HepG2 (cell line): ENCODE results near the gene PLK3. TPM values are rescaled to one million over a fixed set of nuclear protein-coding genes. Genes with fewer than 3 reads are reported as not detected.
A peak's percentile ranks its signal among the peaks of the same experiment; 100 is the strongest.

ENCODE experiments used
- GFI1 ChIP-seq: sonication (generic); formaldehyde crosslinking; IDR thresholded peaks from 2 replicates; pipeline ENCODE4 v1.5.0; 2020; ENCODE audit warnings: missing genetic modification reagents, mild to moderate bottlenecking, borderline replicate concordance
- HNF4G ChIP-seq, 2 experiments: sonication (generic) in 1 of 2; formaldehyde crosslinking in 1 of 2; IDR thresholded peaks; 2 replicates each; pipeline versions ENCODE4 v1.4.0 to v1.6.1; 2011 to 2020; ENCODE audit warnings: borderline replicate concordance in 2 of 2, low read depth in 2 of 2, mild to moderate bottlenecking in 2 of 2, low read length in 1 of 2, missing genetic modification reagents in 1 of 2, moderate library complexity in 1 of 2
- HNRNPLL ChIP-seq: fragments of 200-400 bp; formaldehyde crosslinking; IDR thresholded peaks from 2 replicates; pipeline ENCODE4 v1.6.1; 2017; ENCODE audit warnings: mild to moderate bottlenecking, low read depth, low read length; ENCODE audit not compliant: poor library complexity, severe bottlenecking
- KLF16 ChIP-seq, 2 experiments: sonication (generic) in 1 of 2; formaldehyde crosslinking in 1 of 2; IDR thresholded peaks; 2 replicates each; pipeline versions ENCODE4 v1.6.1 to v1.8.0; 2016 to 2023; ENCODE audit warnings: missing genetic modification reagents in 2 of 2, missing compliant biosample characterization in 1 of 2
- MAF1 ChIP-seq: sonication (generic); formaldehyde crosslinking; IDR thresholded peaks from 2 replicates; pipeline ENCODE4 v1.5.0; 2020; ENCODE audit warnings: missing genetic modification reagents, borderline replicate concordance
- PRDM10 ChIP-seq: sonication (generic); formaldehyde crosslinking; IDR thresholded peaks from 2 replicates; pipeline ENCODE4 v1.4.0; 2020; ENCODE audit warnings: low read depth, missing genetic modification reagents
- RFXANK ChIP-seq: IDR thresholded peaks from 2 replicates; pipeline ENCODE4 v1.6.1; 2016
- SALL1 ChIP-seq: sonication (generic); formaldehyde crosslinking; IDR thresholded peaks from 2 replicates; pipeline ENCODE4 v1.8.0; 2022; ENCODE audit warnings: mild to moderate bottlenecking, missing genetic modification reagents
- TBX3 ChIP-seq: fragments of 450-650 bp; IDR thresholded peaks from 2 replicates; pipeline ENCODE4 v1.6.1; 2017; ENCODE audit warnings: antibody characterized with exemption, mild to moderate bottlenecking, inconsistent platforms, borderline replicate concordance
- TCF12 ChIP-seq, 2 experiments: fragments of 450-650 bp in 1 of 2; sonication (generic) in 1 of 2; formaldehyde crosslinking in 1 of 2; IDR thresholded peaks; 2 replicates each; pipeline versions ENCODE4 v1.6.1 to v1.8.0; 2017 to 2022; ENCODE audit warnings: antibody characterized with exemption in 1 of 2, mild to moderate bottlenecking in 1 of 2, missing genetic modification reagents in 1 of 2, moderate library complexity in 1 of 2
- ZNF556 ChIP-seq: sonication (generic); formaldehyde crosslinking; IDR thresholded peaks from 2 replicates; pipeline ENCODE4 v1.4.0; 2020; ENCODE audit warnings: mild to moderate bottlenecking, missing genetic modification reagents, borderline replicate concordance
- ZNF597 ChIP-seq: sonication (generic); formaldehyde crosslinking; IDR thresholded peaks from 2 replicates; pipeline ENCODE4 v1.5.0; 2020; ENCODE audit warnings: missing genetic modification reagents
- ZNF615 ChIP-seq: sonication (generic); formaldehyde crosslinking; IDR thresholded peaks from 2 replicates; pipeline ENCODE4 v1.5.0; 2020; ENCODE audit warnings: mild to moderate bottlenecking, missing genetic modification reagents, borderline replicate concordance
- ZNF768 ChIP-seq: sonication (generic); formaldehyde crosslinking; IDR thresholded peaks from 2 replicates; pipeline ENCODE4 v1.4.0; 2020; ENCODE audit warnings: missing genetic modification reagents
- polyA plus RNA-seq, 8 experiments: library from polyadenylated mRNA; depleted of rRNA in 3 of 8; stranded (reverse) in 7 of 8; unstranded in 1 of 8; fragments of >200 nt; fragmentation: Illumina TruSeq in 4 of 8; extraction: Trizol in 4 of 8; gene quantifications; 2 replicates each; pipeline versions ENCODE4 v1.2.1 to v1.2.3, GENCODE V29; 2011 to 2016; ENCODE audit warnings: low read depth in 4 of 8, missing spikeins in 1 of 8, mixed read lengths in 1 of 8; ENCODE audit not compliant: insufficient read depth in 1 of 8
- total RNA-seq, 5 experiments: library from RNA; depleted of rRNA; stranded (reverse); fragments of >200 nt; fragmentation: Illumina TruSeq; extraction: Trizol; gene quantifications; 2 replicates each; pipeline ENCODE4 v1.2.3, GENCODE V29; 2016; ENCODE audit warnings: low read depth in 1 of 5
- TF ChIP-seq, protein P1 (sequence below): sonication (generic); formaldehyde crosslinking; conservative IDR thresholded peaks from 2 replicates; pipeline ENCODE4 v1.4.0; 2020; ENCODE audit warnings: missing genetic modification reagents
- TF ChIP-seq, protein P2 (sequence below), 2 experiments: sonication (generic) in 1 of 2; formaldehyde crosslinking in 1 of 2; IDR thresholded peaks; 2 replicates each; pipeline versions ENCODE4 v1.4.0 to v1.6.1; 2018 to 2020; ENCODE audit warnings: missing genetic modification reagents in 2 of 2, borderline replicate concordance in 1 of 2, low read depth in 1 of 2, mild to moderate bottlenecking in 1 of 2, missing biosample characterization in 1 of 2

The PLK3 gene
- total and polyA plus RNA-seq, 2 of the 13 experiments (the other 11 are each of a cell fraction or from before 2014, with no cell fraction given): 9.8 to 16.9 TPM

DNA sequence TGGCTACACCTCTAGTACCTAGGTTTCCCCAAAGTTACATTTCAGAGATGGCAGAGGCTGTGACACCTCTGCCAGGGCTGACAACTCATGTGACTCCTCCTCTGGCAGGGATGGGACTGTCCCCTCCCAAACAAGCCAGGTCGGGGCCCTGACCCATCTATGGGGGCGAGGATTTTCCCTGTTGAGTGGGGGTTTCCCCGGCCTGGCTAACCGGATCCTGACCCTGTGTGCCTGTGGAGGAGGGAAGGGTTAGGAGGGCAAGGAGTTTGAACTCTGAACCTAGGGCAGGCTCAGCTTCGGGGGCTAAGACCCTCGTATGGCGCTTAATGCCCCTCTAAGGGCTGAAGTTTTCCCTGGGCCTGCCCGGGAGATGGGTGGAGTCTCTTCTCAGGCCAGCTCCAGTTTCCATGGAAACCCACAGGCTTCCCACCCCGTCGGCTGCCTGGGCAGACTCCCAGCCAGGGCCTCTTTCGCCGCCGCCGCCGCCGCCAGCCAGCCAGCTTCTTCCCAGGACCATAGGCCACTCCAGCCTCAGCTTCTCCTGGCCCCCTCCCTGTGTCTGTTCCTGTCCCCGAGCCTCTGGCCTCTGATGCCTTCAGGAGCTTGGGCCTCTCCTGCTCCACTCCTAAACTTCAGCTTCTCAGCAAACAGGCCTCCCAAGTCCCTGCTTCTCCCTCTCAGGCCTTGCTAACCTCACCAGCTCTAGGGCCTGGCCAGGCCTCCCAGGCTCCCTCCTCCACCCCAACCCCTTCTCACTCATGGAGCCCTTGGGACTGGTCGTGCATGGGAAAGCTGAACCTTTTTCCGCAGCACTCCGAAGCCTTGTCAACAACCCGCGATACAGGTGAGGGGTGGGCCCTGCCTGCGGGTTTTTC, 8.1 kb downstream of the PLK3 start, which contains the start of gene BTBD19 (continued):
- TF ChIP-seq, protein P1, sequence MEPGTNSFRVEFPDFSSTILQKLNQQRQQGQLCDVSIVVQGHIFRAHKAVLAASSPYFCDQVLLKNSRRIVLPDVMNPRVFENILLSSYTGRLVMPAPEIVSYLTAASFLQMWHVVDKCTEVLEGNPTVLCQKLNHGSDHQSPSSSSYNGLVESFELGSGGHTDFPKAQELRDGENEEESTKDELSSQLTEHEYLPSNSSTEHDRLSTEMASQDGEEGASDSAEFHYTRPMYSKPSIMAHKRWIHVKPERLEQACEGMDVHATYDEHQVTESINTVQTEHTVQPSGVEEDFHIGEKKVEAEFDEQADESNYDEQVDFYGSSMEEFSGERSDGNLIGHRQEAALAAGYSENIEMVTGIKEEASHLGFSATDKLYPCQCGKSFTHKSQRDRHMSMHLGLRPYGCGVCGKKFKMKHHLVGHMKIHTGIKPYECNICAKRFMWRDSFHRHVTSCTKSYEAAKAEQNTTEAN (CRISPR knock-in tag): 0 out of 2 replicates have a peak, but pooled peaks have one; percentile 23
- TF ChIP-seq TCF12 (IDR thresholded peaks at IDR 0.05): no peak
- no peak for TF ChIP-seq TCF12 (CRISPR knock-in tag; IDR thresholded peaks at IDR 0.05)
- TF ChIP-seq MAF1 (CRISPR knock-in tag): no peak
- TF ChIP-seq TBX3: peak; percentile 37; the same call in 1 of the 2 replicates
- TF ChIP-seq RFXANK: no peak
- TF ChIP-seq ZNF615 (CRISPR knock-in tag): 0 out of 2 replicates have a peak, but pooled peaks have one; percentile 67
- TF ChIP-seq PRDM10 (CRISPR knock-in tag): peak; percentile 75
- peak; percentile 2 for TF ChIP-seq SALL1 (CRISPR knock-in tag)
- 0 out of 2 replicates have a peak, but pooled peaks have one; percentile 13 for TF ChIP-seq ZNF556 (CRISPR knock-in tag)
- TF ChIP-seq ZNF597 (CRISPR knock-in tag): peak; percentile 19; the same call in 1 of the 2 replicates
- TF ChIP-seq ZNF768 (CRISPR knock-in tag): peak; percentile 39; the same call in 1 of the 2 replicates
- no peak for TF ChIP-seq KLF16 (CRISPR knock-in tag; IDR thresholded peaks at IDR 0.05)
- no peak for TF ChIP-seq HNRNPLL
- TF ChIP-seq HNF4G (IDR thresholded peaks at IDR 0.05; ENCODE audit: borderline replicate concordance, low read depth, low read length): 0 out of 2 replicates have a peak, but pooled peaks have one; percentile 7
- TF ChIP-seq HNF4G (CRISPR knock-in tag; IDR thresholded peaks at IDR 0.05; ENCODE audit: borderline replicate concordance, low read depth): no peak; the same call in 1 of the 2 replicates
- TF ChIP-seq, protein P2, sequence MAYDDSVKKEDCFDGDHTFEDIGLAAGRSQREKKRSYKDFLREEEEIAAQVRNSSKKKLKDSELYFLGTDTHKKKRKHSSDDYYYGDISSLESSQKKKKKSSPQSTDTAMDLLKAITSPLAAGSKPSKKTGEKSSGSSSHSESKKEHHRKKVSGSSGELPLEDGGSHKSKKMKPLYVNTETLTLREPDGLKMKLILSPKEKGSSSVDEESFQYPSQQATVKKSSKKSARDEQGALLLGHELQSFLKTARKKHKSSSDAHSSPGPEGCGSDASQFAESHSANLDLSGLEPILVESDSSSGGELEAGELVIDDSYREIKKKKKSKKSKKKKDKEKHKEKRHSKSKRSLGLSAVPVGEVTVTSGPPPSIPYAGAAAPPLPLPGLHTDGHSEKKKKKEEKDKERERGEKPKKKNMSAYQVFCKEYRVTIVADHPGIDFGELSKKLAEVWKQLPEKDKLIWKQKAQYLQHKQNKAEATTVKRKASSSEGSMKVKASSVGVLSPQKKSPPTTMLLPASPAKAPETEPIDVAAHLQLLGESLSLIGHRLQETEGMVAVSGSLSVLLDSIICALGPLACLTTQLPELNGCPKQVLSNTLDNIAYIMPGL (CRISPR knock-in tag; IDR thresholded peaks at IDR 0.05; ENCODE audit: borderline replicate concordance in 1 of 2, low read depth in 1 of 2): peak in 1 of 2 experiments; percentile 16; a peak in 1 of 4 replicates
- peak; percentile 49; the same call in 1 of the 2 replicates for TF ChIP-seq GFI1
